HepG2 (cell line): ENCODE measurements around the gene CNPY4. TPM values are rescaled to one million over a fixed set of nuclear protein-coding genes. Genes with fewer than 3 reads are reported as not detected.

Experiments used
- ATAC-seq: fragments of 200-7000 bp; cut with Tn5 transposase; 3 replicates; pipeline ENCODE4 v1.9.1; 2020; ENCODE audit warnings: mild to moderate bottlenecking, moderate library complexity
- BruUV-seq: library from RNA; stranded (reverse); fragments of 400-500 nt; replicated peaks from 2 replicates; lab custom pipeline; 2021; lab: Mats Ljungman, UMichigan
- CTCF ChIA-PET: fragments of 300-600 bp; formaldehyde crosslinking; extraction: SDS; loops from one replicate; lab custom pipeline; 2021; ENCODE audit warnings: low total read pairs, inconsistent platforms, low intra/inter-chr PET ratio; lab: Yijun Ruan, JAX
- POLR2A ChIA-PET: fragments of 350-600 bp; sonication (Branson Sonifier 250); formaldehyde crosslinking; loops from one replicate; lab custom pipeline; 2020; ENCODE audit warnings: antibody characterized with exemption, inconsistent platforms; lab: Yijun Ruan, JAX
- DNase-seq: peaks from one replicate; pipeline ENCODE4 v3.0.0-alpha.2; 2015; ENCODE audit warnings: low spot score
- FAIRE-seq: peaks from 3 replicates; lab custom pipeline; 2011; peaks lifted over from hg19 to GRCh38; lab: Jason Lieb, UNC
- H2AFZ ChIP-seq: one replicate; pipeline ENCODE4 v1.6.1; 2011; ENCODE audit warnings: low read length, inconsistent platforms
- H3K27ac ChIP-seq: fragments of 300-600 bp; 3 replicates; pipeline ENCODE4 v1.8.0; 2011; ENCODE audit warnings: mixed run types, mild to moderate bottlenecking, mixed read lengths, low read length, inconsistent platforms; ENCODE audit not compliant: insufficient read depth; ENCODE audit errors: extremely low read length
- H3K27me3 ChIP-seq, 2 experiments: fragments of 200-600 bp in 1 of 2; 2 replicates in 1 of 2; 3 replicates in 1 of 2; pipeline versions ENCODE4 v1.6.0 to v1.8.0; 2011; ENCODE audit warnings: low read length in 2 of 2, mild to moderate bottlenecking in 2 of 2, moderate library complexity in 2 of 2, inconsistent platforms in 1 of 2; ENCODE audit not compliant: insufficient read depth in 2 of 2, control insufficient read depth in 1 of 2
- H3K36me3 ChIP-seq, 2 experiments: fragments of 200-600 bp in 1 of 2; replicated peaks in 1 of 2; 2 replicates in 1 of 2; 3 replicates in 1 of 2; pipeline versions ENCODE4 v1.5.1 to v1.8.0; 2011; ENCODE audit warnings: low read length in 2 of 2, inconsistent platforms in 1 of 2; ENCODE audit not compliant: insufficient read depth in 2 of 2, control insufficient read depth in 1 of 2
- H3K4me1 ChIP-seq: 2 replicates; pipeline ENCODE4 v1.5.1; 2012; ENCODE audit warnings: low read length, inconsistent platforms; ENCODE audit not compliant: insufficient read depth
- H3K4me2 ChIP-seq: 2 replicates; pipeline ENCODE4 v1.6.0; 2011; ENCODE audit warnings: low read depth, low read length, inconsistent platforms
- H3K4me3 ChIP-seq, 3 experiments: fragments of 200-600 bp in 1 of 3; sonication (generic), shearing (Covaris generic) in 1 of 3; replicated peaks in 1 of 3; 2 replicates each; pipeline ENCODE4 v1.5.1; 2011 to 2016; ENCODE audit warnings: low read length in 3 of 3, inconsistent platforms in 2 of 3, low read depth in 2 of 3, mild to moderate bottlenecking in 2 of 3, control low read depth in 1 of 3, mixed read lengths in 1 of 3; ENCODE audit not compliant: insufficient read depth in 1 of 3
- H3K79me2 ChIP-seq: one replicate; pipeline ENCODE4 v1.6.1; 2011; ENCODE audit warnings: low read length, inconsistent platforms; ENCODE audit not compliant: insufficient read depth
- H3K9ac ChIP-seq: 2 replicates; pipeline ENCODE4 v1.6.0; 2011; ENCODE audit warnings: mild to moderate bottlenecking, low read depth, low read length, inconsistent platforms; ENCODE audit not compliant: insufficient read depth
- H3K9me3 ChIP-seq: 2 replicates; pipeline ENCODE4 v1.5.1; 2012; ENCODE audit warnings: mild to moderate bottlenecking, low read length
- H4K20me1 ChIP-seq: 2 replicates; pipeline ENCODE4 v1.6.0; 2011; ENCODE audit warnings: inconsistent platforms, mild to moderate bottlenecking, low read length, moderate library complexity; ENCODE audit not compliant: insufficient read depth
- EEA1 ChIP-seq: sonication (generic); formaldehyde crosslinking; IDR thresholded peaks from 2 replicates; pipeline ENCODE4 v1.5.1; 2020; ENCODE audit warnings: mild to moderate bottlenecking, missing genetic modification reagents, borderline replicate concordance
- HNF1B ChIP-seq: sonication (generic); formaldehyde crosslinking; IDR thresholded peaks from 2 replicates; pipeline ENCODE4 v1.5.1; 2020; ENCODE audit warnings: mild to moderate bottlenecking, moderate library complexity, missing genetic modification reagents
- JDP2 ChIP-seq: sonication (generic); formaldehyde crosslinking; IDR thresholded peaks from 2 replicates; pipeline ENCODE4 v1.8.1; 2022; ENCODE audit warnings: missing genetic modification reagents, borderline replicate concordance
- MNT ChIP-seq: fragments of 450-650 bp; IDR thresholded peaks from 2 replicates; pipeline ENCODE4 v1.6.1; 2016
- MYC ChIP-seq: sonication (generic); formaldehyde crosslinking; IDR thresholded peaks from 2 replicates; pipeline ENCODE4 v1.9.0; 2021; ENCODE audit warnings: missing genetic modification reagents, borderline replicate concordance
- NFE2L2 ChIP-seq: fragments of 150-350 bp; IDR thresholded peaks from 2 replicates; pipeline ENCODE4 v1.6.1; 2014; ENCODE audit warnings: low read length
- NFIC ChIP-seq: IDR thresholded peaks from 2 replicates; pipeline ENCODE4 v1.6.1; 2012; ENCODE audit warnings: mild to moderate bottlenecking, low read length, inconsistent platforms
- POGZ ChIP-seq: sonication (generic); formaldehyde crosslinking; IDR thresholded peaks from 2 replicates; pipeline ENCODE4 v1.4.0; 2020; ENCODE audit warnings: mild to moderate bottlenecking, missing genetic modification reagents
- RXRB ChIP-seq: IDR thresholded peaks from 2 replicates; pipeline ENCODE4 v1.6.1; 2016; ENCODE audit warnings: borderline replicate concordance, missing genetic modification reagents, missing compliant biosample characterization
- SIX1 ChIP-seq: sonication (generic); formaldehyde crosslinking; IDR thresholded peaks from 2 replicates; pipeline ENCODE4 v1.4.0; 2020; ENCODE audit warnings: missing genetic modification reagents, borderline replicate concordance
- SKIL ChIP-seq: sonication (generic); formaldehyde crosslinking; IDR thresholded peaks from 2 replicates; pipeline ENCODE4 v1.8.0; 2022; ENCODE audit warnings: missing genetic modification reagents, mild to moderate bottlenecking, moderate library complexity, borderline replicate concordance
- SMYD3 ChIP-seq: sonication (generic); formaldehyde crosslinking; IDR thresholded peaks from 2 replicates; pipeline ENCODE4 v1.8.1; 2023; ENCODE audit warnings: mild to moderate bottlenecking, missing genetic modification reagents
- SPEN ChIP-seq: sonication (generic); formaldehyde crosslinking; IDR thresholded peaks from 2 replicates; pipeline ENCODE4 v1.5.1; 2020; ENCODE audit warnings: low read depth, mild to moderate bottlenecking, missing genetic modification reagents
- TBX2 ChIP-seq: sonication (generic); formaldehyde crosslinking; IDR thresholded peaks from 2 replicates; pipeline ENCODE4 v1.5.0; 2020; ENCODE audit warnings: missing genetic modification reagents, mild to moderate bottlenecking, borderline replicate concordance
- ZNF143 ChIP-seq: sonication (generic); formaldehyde crosslinking; IDR thresholded peaks from 2 replicates; pipeline ENCODE4 v1.4.0; 2020; ENCODE audit warnings: missing genetic modification reagents
- ZNF337 ChIP-seq: sonication (generic); formaldehyde crosslinking; IDR thresholded peaks from 2 replicates; pipeline ENCODE4 v1.5.1; 2020; ENCODE audit warnings: missing genetic modification reagents, low read depth, mild to moderate bottlenecking, borderline replicate concordance
- ZNF451 ChIP-seq: sonication (generic); formaldehyde crosslinking; IDR thresholded peaks from 2 replicates; pipeline ENCODE4 v1.5.0; 2020; ENCODE audit warnings: mild to moderate bottlenecking, missing genetic modification reagents
- ZNF605 ChIP-seq: sonication (generic); formaldehyde crosslinking; IDR thresholded peaks from 2 replicates; pipeline ENCODE4 v1.8.0; 2022; ENCODE audit warnings: mild to moderate bottlenecking, missing genetic modification reagents
- ZNF7 ChIP-seq: IDR thresholded peaks from 2 replicates; pipeline ENCODE4 v1.6.1; 2016; ENCODE audit warnings: missing biosample characterization, missing genetic modification reagents
- ZNF792 ChIP-seq: IDR thresholded peaks from 2 replicates; pipeline ENCODE4 v1.6.1; 2016
- WGBS: methylation state at CpG from one replicate; pipeline ENCODE4 v1.1.6; 2017; ENCODE audit warnings: low lambda C conversion rate; 5-methylcytosine and 5-hydroxymethylcytosine counted together
- in situ Hi-C: cut with HindIII; loops from 2 replicates; pipeline ENCODE4 v1.10.0; 2017; ENCODE audit warnings: low pct_unique_long_range_greater_than_20kb; ENCODE audit not compliant: extremely low pct_ligation_motif_present
- intact Hi-C: fragments of 100-400 bp; cut with micrococcal nuclease; formaldehyde crosslinking; loops from one replicate; pipeline ENCODE4 v1.10.0; 2022; ENCODE audit not compliant: unreplicated experiment
- polyA plus RNA-seq, 8 experiments: library from polyadenylated mRNA; depleted of rRNA in 3 of 8; stranded (reverse) in 7 of 8; unstranded in 1 of 8; fragments of >200 nt; fragmentation: Illumina TruSeq in 4 of 8; extraction: Trizol in 4 of 8; gene quantifications; 2 replicates each; pipeline versions ENCODE4 v1.2.1 to v1.2.3, GENCODE V29; 2011 to 2016; ENCODE audit warnings: low read depth in 4 of 8, missing spikeins in 1 of 8, mixed read lengths in 1 of 8; ENCODE audit not compliant: insufficient read depth in 1 of 8
- total RNA-seq, 5 experiments: library from RNA; depleted of rRNA; stranded (reverse); fragments of >200 nt; fragmentation: Illumina TruSeq; extraction: Trizol; gene quantifications; 2 replicates each; pipeline ENCODE4 v1.2.3, GENCODE V29; 2016; ENCODE audit warnings: low read depth in 1 of 5

CNPY4 gene
- total and polyA plus RNA-seq, 2 of the 13 experiments (the other 11 are each of a cell fraction or from before 2014, with no cell fraction given) = 6.2 to 12.7 TPM

- FAIRE-seq = no peak
- no peak for TF ChIP-seq MNT
- no peak for TF ChIP-seq RXRB (CRISPR knock-in tag)
- TF ChIP-seq ZNF792 = no peak
- TF ChIP-seq NFIC = no peak
- TF ChIP-seq SKIL (CRISPR knock-in tag) = no peak
- no peak for TF ChIP-seq EEA1 (CRISPR knock-in tag)
- peak; percentile 64; the same call in 1 of the 2 replicates for TF ChIP-seq ZNF7 (CRISPR knock-in tag)
- TF ChIP-seq POGZ (CRISPR knock-in tag) = 0 out of 2 replicates have a peak, but pooled peaks have one; percentile 16
- TF ChIP-seq ZNF451 (CRISPR knock-in tag) = no peak
- TF ChIP-seq ZNF605 (CRISPR knock-in tag) = peak; percentile 40; the same call in 1 of the 2 replicates
- TF ChIP-seq HNF1B (CRISPR knock-in tag) = no peak
- no peak for TF ChIP-seq ZNF337 (CRISPR knock-in tag)
- no peak for TF ChIP-seq SMYD3 (CRISPR knock-in tag)
- TF ChIP-seq JDP2 (CRISPR knock-in tag) = no peak
- TF ChIP-seq SPEN (CRISPR knock-in tag) = 0 out of 2 replicates have a peak, but pooled peaks have one; percentile 3
- TF ChIP-seq TBX2 (CRISPR knock-in tag) = no peak
- TF ChIP-seq NFE2L2 = no peak
- peak; percentile 89 for TF ChIP-seq ZNF143 (CRISPR knock-in tag)
- 0 out of 2 replicates have a peak, but pooled peaks have one; percentile 24 for TF ChIP-seq MYC (CRISPR knock-in tag)
- no peak for TF ChIP-seq SIX1 (CRISPR knock-in tag)
Measured at GRCh38 chr7:100119970-100120732, 717 bp downstream of the CNPY4 start.

More at GRCh38 chr7:100119970-100120732, 717 bp downstream of the CNPY4 start:
- Histone ChIP-seq H4K20me1 (no peaks in the 10 kb centered on the region), H3K36me3 (no peaks in the 10 kb centered on the region), H3K79me2 (peaks cover 8% of the 10 kb centered on the region), H3K9ac (peak overlapping the region; percentile 87), H2AFZ (peak overlapping the region; percentile 71), H3K4me1 (peaks cover 45% of the 10 kb centered on the region), H3K27ac (peak overlapping the region; percentile 77), H3K27me3 (no peaks in the 10 kb centered on the region; a peak in 1 of 5 replicates), H3K4me3 (peak overlapping the region; percentile 62 to 98 (median 95)), H3K4me2 (peak overlapping the region; percentile 98), H3K9me3 (no peaks in the 10 kb centered on the region)
- ATAC-seq = peak; percentile 59
- CTCF ChIA-PET = no interaction called here
- in situ Hi-C loops = no loop called here
- POLR2A ChIA-PET = interaction anchor here (0.6 to 2.0 kb wide), 2 partner anchors 19 to 48 kb away, joined by 3 to 21 read pairs; partner anchors contain the start of genes AP4M1, GAL3ST4 and MCM7
- peak; percentile 57 for DNase-seq
- intact Hi-C loops = loop anchor here (2.0 kb wide), 1 partner anchor 19 kb away; the partner anchor contains the start of genes AP4M1 and MCM7
- no TSS peak for BruUV-seq
- 2% methylated on average over 6 of the region's 19 CpGs for WGBS
